K562 (cell line): ENCODE measurements around the gene MIDN. TPM values are rescaled to one million over a fixed set of nuclear protein-coding genes. Genes with fewer than 3 reads are reported as not detected.

Experiments used
- CGGBP1 ChIP-seq: fragments of 250-450 bp; sonication (Bioruptor Pico); IDR thresholded peaks from 2 replicates; pipeline ENCODE4 v1.9.0; 2021; ENCODE audit warnings: mild to moderate bottlenecking
- CREM ChIP-seq: IDR thresholded peaks from 2 replicates; pipeline ENCODE4 v1.6.1; 2014; ENCODE audit warnings: antibody characterized with exemption, low read depth
- ERF ChIP-seq: fragments of 450-650 bp; formaldehyde crosslinking; IDR thresholded peaks from 2 replicates; pipeline ENCODE4 v1.4.0; 2020; ENCODE audit warnings: mild to moderate bottlenecking, mixed read lengths
- HSF4 ChIP-seq: fragments of 250-450 bp; sonication (Bioruptor Pico); IDR thresholded peaks from 2 replicates; pipeline ENCODE4 v2.1.2; 2022; ENCODE audit warnings: mild to moderate bottlenecking, moderate library complexity, borderline replicate concordance
- MTA1 ChIP-seq: fragments of 450-650 bp; IDR thresholded peaks from 2 replicates; pipeline ENCODE4 v1.6.1; 2017; ENCODE audit warnings: borderline replicate concordance
- PATZ1 ChIP-seq: fragments of 250-450 bp; sonication (Bioruptor Pico); IDR thresholded peaks from 2 replicates; pipeline ENCODE4 v1.5.0; 2020; ENCODE audit warnings: mild to moderate bottlenecking, borderline replicate concordance
- PHF20 ChIP-seq: fragments of 450-650 bp; IDR thresholded peaks from 2 replicates; pipeline ENCODE4 v1.6.1; 2018; ENCODE audit not compliant: partially characterized antibody
- PHTF2 ChIP-seq: fragments of 250-450 bp; sonication (Bioruptor Pico); IDR thresholded peaks from 2 replicates; pipeline ENCODE4 v1.5.0; 2021; ENCODE audit warnings: mild to moderate bottlenecking
- SMARCC2 ChIP-seq: fragments of 450-650 bp; IDR thresholded peaks from 2 replicates; pipeline ENCODE4 v1.6.1; 2017; ENCODE audit warnings: antibody characterized with exemption, moderate library complexity, mild to moderate bottlenecking, low read depth
- SNIP1 ChIP-seq: fragments of 450-650 bp; IDR thresholded peaks from 2 replicates; pipeline ENCODE4 v1.7.1; 2017; ENCODE audit warnings: low read depth, mild to moderate bottlenecking
- ZNF212 ChIP-seq: fragments of 450-650 bp; formaldehyde crosslinking; IDR thresholded peaks from 2 replicates; pipeline ENCODE4 v1.4.0; 2020; ENCODE audit warnings: mild to moderate bottlenecking
- ZNF232 ChIP-seq: sonication (generic); formaldehyde crosslinking; IDR thresholded peaks from 2 replicates; pipeline ENCODE4 v1.8.0; 2022; ENCODE audit warnings: mild to moderate bottlenecking, missing genetic modification reagents
- polyA plus RNA-seq, 8 experiments: library from polyadenylated mRNA; depleted of rRNA in 4 of 8; stranded (reverse) in 5 of 8; unstranded in 3 of 8; fragments of >200 nt; fragmentation: Nextera tagmentation in 2 of 8; fragmentation: Illumina TruSeq in 1 of 8; extraction: Ambion mirVana in 2 of 8; extraction: Trizol in 1 of 8; gene quantifications; 2 replicates each; pipeline versions ENCODE4 v1.2.1 to v1.2.3, GENCODE V29; 2011 to 2014; ENCODE audit warnings: inconsistent platforms in 1 of 8, missing spikeins in 1 of 8
- total RNA-seq, 7 experiments: library from RNA; depleted of rRNA in 6 of 7; stranded (reverse); fragments of >200 nt in 6 of 7; fragmentation: Illumina TruSeq in 2 of 7; extraction: Trizol in 2 of 7; gene quantifications; 2 replicates each; pipeline versions ENCODE4 v1.2.1 to v1.2.3, GENCODE V29; 2011 to 2021; ENCODE audit warnings: low replicate concordance in 1 of 7
- TF ChIP-seq, protein P1 (sequence below), 2 experiments: fragments of 150-350 bp in 1 of 2; IDR thresholded peaks; 2 replicates each; pipeline ENCODE4 v1.6.1; 2012 to 2016; ENCODE audit warnings: low read depth in 2 of 2, low read length in 2 of 2, mild to moderate bottlenecking in 1 of 2, moderate library complexity in 1 of 2
- TF ChIP-seq, protein P2 (sequence below), 3 experiments: fragments of 200-800 bp in 1 of 3; fragments of 250-450 bp in 1 of 3; fragments of 450-650 bp in 1 of 3; sonication (Bioruptor Pico) in 1 of 3; sonication (Bioruptor generic) in 1 of 3; formaldehyde crosslinking in 1 of 3; IDR thresholded peaks; 2 replicates each; pipeline versions ENCODE4 v1.6.1 to v1.8.0; 2016 to 2022; ENCODE audit warnings: mild to moderate bottlenecking in 2 of 3, missing genetic modification characterization in 2 of 3, missing compliant biosample characterization in 1 of 3, moderate library complexity in 1 of 3
- TF ChIP-seq, protein P3 (sequence below): IDR thresholded peaks from 2 replicates; pipeline ENCODE4 v1.6.1; 2016; ENCODE audit warnings: missing genetic modification characterization, missing compliant biosample characterization

MIDN gene
- total and polyA plus RNA-seq, 9 of the 15 experiments (the other 6 are each of a cell fraction or from before 2014, with no cell fraction given): 0.17 to 120 (median 10.1) TPM

DNA sequence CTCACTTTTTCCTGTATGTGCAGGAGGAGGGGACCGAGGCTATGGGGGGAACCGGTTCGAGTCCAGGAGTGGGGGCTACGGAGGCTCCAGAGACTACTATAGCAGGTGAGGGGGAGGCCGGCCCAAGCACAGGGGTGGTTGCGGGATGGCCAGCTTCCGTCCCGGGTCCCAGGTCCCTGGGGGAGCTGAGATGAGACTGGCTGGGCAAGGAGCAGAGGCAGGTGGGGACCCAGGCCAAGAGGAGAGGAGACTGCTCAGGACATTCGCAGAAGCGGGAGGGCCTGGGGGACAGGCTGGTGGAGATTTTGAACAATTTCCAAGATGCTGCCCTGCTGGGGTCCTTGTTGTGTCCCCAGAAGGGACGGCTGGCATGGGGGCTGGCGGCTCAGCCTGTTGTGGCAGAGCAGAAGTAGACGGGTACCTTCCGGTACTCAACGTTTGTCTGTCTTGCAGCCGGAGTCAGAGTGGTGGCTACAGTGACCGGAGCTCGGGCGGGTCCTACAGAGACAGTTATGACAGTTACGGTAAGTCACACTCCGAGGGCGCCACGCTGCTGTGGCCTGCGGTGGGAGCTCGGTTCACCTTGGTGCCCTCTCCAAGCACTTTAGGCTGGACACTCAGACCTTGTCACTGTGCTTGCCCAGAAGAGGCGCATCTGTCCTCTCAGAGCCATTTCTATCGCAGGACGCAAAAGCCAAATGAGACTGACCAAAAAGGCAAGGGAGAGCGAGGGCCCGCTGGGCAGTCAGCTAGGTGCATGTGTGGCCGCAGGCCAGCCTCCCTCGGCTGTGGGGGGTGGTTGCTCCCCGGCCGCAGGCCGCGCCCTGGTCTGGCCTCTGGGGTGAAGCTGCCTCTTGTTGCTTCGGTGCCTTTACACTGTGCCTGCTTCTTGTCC, 23.4 kb downstream of the MIDN start (continued):
- TF ChIP-seq PATZ1 (CRISPR knock-in tag) (no peak), ZNF212 (no peak), MTA1 (no peak), HSF4 (no peak), CGGBP1 (CRISPR knock-in tag) (no peak), ERF (CRISPR knock-in tag) (no peak), SNIP1 (no peak), ZNF232 (CRISPR knock-in tag) (no peak), PHF20 (no peak), CREM (no peak), PHTF2 (no peak), SMARCC2 (no peak)
- TF ChIP-seq, protein P1, sequence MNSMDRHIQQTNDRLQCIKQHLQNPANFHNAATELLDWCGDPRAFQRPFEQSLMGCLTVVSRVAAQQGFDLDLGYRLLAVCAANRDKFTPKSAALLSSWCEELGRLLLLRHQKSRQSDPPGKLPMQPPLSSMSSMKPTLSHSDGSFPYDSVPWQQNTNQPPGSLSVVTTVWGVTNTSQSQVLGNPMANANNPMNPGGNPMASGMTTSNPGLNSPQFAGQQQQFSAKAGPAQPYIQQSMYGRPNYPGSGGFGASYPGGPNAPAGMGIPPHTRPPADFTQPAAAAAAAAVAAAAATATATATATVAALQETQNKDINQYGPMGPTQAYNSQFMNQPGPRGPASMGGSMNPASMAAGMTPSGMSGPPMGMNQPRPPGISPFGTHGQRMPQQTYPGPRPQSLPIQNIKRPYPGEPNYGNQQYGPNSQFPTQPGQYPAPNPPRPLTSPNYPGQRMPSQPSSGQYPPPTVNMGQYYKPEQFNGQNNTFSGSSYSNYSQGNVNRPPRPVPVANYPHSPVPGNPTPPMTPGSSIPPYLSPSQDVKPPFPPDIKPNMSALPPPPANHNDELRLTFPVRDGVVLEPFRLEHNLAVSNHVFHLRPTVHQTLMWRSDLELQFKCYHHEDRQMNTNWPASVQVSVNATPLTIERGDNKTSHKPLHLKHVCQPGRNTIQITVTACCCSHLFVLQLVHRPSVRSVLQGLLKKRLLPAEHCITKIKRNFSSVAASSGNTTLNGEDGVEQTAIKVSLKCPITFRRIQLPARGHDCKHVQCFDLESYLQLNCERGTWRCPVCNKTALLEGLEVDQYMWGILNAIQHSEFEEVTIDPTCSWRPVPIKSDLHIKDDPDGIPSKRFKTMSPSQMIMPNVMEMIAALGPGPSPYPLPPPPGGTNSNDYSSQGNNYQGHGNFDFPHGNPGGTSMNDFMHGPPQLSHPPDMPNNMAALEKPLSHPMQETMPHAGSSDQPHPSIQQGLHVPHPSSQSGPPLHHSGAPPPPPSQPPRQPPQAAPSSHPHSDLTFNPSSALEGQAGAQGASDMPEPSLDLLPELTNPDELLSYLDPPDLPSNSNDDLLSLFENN (IDR thresholded peaks at IDR 0.05; ENCODE audit: low read depth in 2 of 2, low read length in 2 of 2): no peak
- TF ChIP-seq, protein P2, sequence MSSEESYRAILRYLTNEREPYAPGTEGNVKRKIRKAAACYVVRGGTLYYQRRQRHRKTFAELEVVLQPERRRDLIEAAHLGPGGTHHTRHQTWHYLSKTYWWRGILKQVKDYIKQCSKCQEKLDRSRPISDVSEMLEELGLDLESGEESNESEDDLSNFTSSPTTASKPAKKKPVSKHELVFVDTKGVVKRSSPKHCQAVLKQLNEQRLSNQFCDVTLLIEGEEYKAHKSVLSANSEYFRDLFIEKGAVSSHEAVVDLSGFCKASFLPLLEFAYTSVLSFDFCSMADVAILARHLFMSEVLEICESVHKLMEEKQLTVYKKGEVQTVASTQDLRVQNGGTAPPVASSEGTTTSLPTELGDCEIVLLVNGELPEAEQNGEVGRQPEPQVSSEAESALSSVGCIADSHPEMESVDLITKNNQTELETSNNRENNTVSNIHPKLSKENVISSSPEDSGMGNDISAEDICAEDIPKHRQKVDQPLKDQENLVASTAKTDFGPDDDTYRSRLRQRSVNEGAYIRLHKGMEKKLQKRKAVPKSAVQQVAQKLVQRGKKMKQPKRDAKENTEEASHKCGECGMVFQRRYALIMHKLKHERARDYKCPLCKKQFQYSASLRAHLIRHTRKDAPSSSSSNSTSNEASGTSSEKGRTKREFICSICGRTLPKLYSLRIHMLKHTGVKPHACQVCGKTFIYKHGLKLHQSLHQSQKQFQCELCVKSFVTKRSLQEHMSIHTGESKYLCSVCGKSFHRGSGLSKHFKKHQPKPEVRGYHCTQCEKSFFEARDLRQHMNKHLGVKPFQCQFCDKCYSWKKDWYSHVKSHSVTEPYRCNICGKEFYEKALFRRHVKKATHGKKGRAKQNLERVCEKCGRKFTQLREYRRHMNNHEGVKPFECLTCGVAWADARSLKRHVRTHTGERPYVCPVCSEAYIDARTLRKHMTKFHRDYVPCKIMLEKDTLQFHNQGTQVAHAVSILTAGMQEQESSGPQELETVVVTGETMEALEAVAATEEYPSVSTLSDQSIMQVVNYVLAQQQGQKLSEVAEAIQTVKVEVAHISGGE (CRISPR knock-in tag; IDR thresholded peaks at IDR 0.05): no peak
- TF ChIP-seq, protein P3, sequence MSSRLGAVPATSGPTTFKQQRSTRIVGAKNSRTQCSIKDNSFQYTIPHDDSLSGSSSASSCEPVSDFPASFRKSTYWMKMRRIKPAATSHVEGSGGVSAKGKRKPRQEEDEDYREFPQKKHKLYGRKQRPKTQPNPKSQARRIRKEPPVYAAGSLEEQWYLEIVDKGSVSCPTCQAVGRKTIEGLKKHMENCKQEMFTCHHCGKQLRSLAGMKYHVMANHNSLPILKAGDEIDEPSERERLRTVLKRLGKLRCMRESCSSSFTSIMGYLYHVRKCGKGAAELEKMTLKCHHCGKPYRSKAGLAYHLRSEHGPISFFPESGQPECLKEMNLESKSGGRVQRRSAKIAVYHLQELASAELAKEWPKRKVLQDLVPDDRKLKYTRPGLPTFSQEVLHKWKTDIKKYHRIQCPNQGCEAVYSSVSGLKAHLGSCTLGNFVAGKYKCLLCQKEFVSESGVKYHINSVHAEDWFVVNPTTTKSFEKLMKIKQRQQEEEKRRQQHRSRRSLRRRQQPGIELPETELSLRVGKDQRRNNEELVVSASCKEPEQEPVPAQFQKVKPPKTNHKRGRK: no peak
